Mucosa of descending colon (tissue), 3 donors: Measurements from ENCODE around the gene TOP2B. TPM values are rescaled to one million over a fixed set of nuclear protein-coding genes. Genes with fewer than 3 reads are reported as not detected.

Experiments
- ATAC-seq: fragments of 200-7000 bp; cut with Tn5 transposase; one replicate; pipeline ENCODE4 v1.9.1; 2020; ENCODE audit warnings: mild to moderate bottlenecking, moderate library complexity
- DNase-seq, 3 donors: peaks; one replicate each; pipeline ENCODE4 v3.0.0-alpha.2; 2020
- H3K36me3 ChIP-seq: fragments of 200-600 bp; one replicate; pipeline ENCODE4 v1.8.0; 2021; ENCODE audit warnings: low read depth, mild to moderate bottlenecking
- H3K4me1 ChIP-seq: fragments of 200-600 bp; one replicate; pipeline ENCODE4 v1.8.0; 2021; ENCODE audit warnings: low read depth, mild to moderate bottlenecking
- H3K4me3 ChIP-seq: fragments of 200-600 bp; one replicate; pipeline ENCODE4 v1.8.0; 2021; ENCODE audit warnings: mild to moderate bottlenecking
- H3K9me3 ChIP-seq: fragments of 200-600 bp; one replicate; pipeline ENCODE4 v1.8.0; 2021; ENCODE audit warnings: mild to moderate bottlenecking
- intact Hi-C, 2 donors: fragments of 100-400 bp; cut with DNase I in 1 of 2; cut with micrococcal nuclease in 1 of 2; formaldehyde crosslinking; loops; one replicate each; pipeline versions ENCODE4 v1.11.0 to v1.11.1; 2022; cut with DNase I, micrococcal nuclease
- total RNA-seq, 3 donors: library from RNA; stranded (reverse); fragmentation: NEBNext Ultra II Directional in 2 of 3; extraction: Animal tissue kit (Norgen Biotek cat#: 25700) in 2 of 3; gene quantifications; one replicate each; pipeline versions ENCODE4 v1.2.1 to v1.2.4, GENCODE V29; 2021 to 2023
- TF ChIP-seq, protein P1 (sequence below): fragments of 200-600 bp; IDR thresholded peaks from one replicate; pipeline ENCODE4 v1.8.0; 2022; ENCODE audit warnings: antibody characterized with exemption, mild to moderate bottlenecking
- donor health status: DM: no; HTN: no; CAD: no; lungs with moderate emphysema.
- donor health status: DM: no; HTN: no; CAD: no.
- donor health status: DM: no; HTN: yes; CAD: no.

Gene TOP2B
- total RNA-seq, 3 donors from 2014 or later: 72.1 to 111 (median 91.6) TPM

GRCh38 chr3:25576146-25576545, 88.6 kb downstream of the TOP2B start:
- TF ChIP-seq, protein P1, sequence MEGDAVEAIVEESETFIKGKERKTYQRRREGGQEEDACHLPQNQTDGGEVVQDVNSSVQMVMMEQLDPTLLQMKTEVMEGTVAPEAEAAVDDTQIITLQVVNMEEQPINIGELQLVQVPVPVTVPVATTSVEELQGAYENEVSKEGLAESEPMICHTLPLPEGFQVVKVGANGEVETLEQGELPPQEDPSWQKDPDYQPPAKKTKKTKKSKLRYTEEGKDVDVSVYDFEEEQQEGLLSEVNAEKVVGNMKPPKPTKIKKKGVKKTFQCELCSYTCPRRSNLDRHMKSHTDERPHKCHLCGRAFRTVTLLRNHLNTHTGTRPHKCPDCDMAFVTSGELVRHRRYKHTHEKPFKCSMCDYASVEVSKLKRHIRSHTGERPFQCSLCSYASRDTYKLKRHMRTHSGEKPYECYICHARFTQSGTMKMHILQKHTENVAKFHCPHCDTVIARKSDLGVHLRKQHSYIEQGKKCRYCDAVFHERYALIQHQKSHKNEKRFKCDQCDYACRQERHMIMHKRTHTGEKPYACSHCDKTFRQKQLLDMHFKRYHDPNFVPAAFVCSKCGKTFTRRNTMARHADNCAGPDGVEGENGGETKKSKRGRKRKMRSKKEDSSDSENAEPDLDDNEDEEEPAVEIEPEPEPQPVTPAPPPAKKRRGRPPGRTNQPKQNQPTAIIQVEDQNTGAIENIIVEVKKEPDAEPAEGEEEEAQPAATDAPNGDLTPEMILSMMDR: no peak
- no peak for ATAC-seq
- Histone ChIP-seq H3K4me1 (no peaks in the 10 kb centered on the region), H3K4me3 (no peak overlapping the region), H3K36me3 (no peaks in the 10 kb centered on the region), H3K9me3 (no peaks in the 10 kb centered on the region)
- no peak for DNase-seq
- intact Hi-C loops: no loop called here

DNA sequence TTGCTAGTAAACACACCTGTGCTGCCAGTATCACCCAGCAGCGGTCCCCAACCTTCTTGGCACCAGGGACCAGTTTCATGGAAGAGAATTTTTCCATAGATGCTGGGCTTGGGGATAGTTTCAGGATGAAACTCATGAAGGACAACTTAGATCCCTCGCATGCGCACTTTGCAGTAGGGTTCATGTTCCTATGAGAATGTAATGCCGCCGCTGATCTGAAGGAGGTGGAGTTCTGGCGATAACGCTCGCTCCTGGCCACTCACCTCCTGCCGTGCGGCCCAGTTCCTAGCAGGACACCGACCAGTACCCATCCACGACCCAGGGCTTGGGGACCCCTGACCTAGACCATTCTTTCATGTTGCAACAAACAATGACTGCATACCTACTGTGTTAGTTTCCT, 89.7 kb downstream of the TOP2B start:
- Histone ChIP-seq H3K9me3 (no peaks in the 10 kb centered on the region), H3K36me3 (no peaks in the 10 kb centered on the region), H3K4me1 (no peaks in the 10 kb centered on the region), H3K4me3 (no peak overlapping the region)
- ATAC-seq: no peak
- no peak for DNase-seq
- intact Hi-C loops: no loop called here
- TF ChIP-seq, protein P1: no peak

GRCh38 chr3:25574172-25574765, 90.4 kb downstream of the TOP2B start:
- TF ChIP-seq, protein P1: no peak
- no peaks in the 10 kb centered on the region for H3K4me1 ChIP-seq
- ATAC-seq (no peak), DNase-seq (no peak)
- no peaks in the 10 kb centered on the region for H3K36me3 ChIP-seq
- H3K9me3 ChIP-seq: no peaks in the 10 kb centered on the region
- H3K4me3 ChIP-seq: no peak overlapping the region
- intact Hi-C loops: no loop called here

GRCh38 chr3:25573386-25574171, 91.1 kb downstream of the TOP2B start:
- DNase-seq (no peak), ATAC-seq (no peak)
- Histone ChIP-seq H3K9me3 (no peaks in the 10 kb centered on the region), H3K36me3 (no peaks in the 10 kb centered on the region), H3K4me3 (no peak overlapping the region), H3K4me1 (no peaks in the 10 kb centered on the region)
- intact Hi-C loops: no loop called here
- TF ChIP-seq, protein P1: no peak

DNA sequence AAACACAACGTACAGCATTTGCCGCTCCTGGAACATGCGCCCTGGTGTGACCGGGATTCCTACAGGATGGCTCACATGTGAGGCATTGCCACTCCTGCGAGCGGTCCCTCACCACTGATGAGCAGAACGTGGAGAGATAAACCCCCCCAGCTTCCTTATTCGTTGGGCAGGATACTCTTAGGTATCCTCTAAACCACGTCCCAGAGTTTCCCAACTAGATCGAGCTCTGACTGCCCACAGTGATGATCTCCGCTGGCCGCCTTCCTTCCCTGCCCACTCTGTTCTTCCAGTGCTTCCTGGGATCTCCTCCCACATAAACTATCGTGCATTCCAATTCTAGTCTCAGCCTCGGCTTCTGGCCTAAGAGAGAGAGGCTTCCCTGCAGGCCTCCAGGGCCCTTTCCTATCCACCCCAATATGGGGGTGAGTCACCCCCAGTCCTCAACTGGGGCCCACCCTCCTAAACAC, 91.8 kb downstream of the TOP2B start:
- no peak overlapping the region for H3K4me3 ChIP-seq
- intact Hi-C loops: no loop called here
- H3K9me3 ChIP-seq: no peaks in the 10 kb centered on the region
- H3K36me3 ChIP-seq: no peaks in the 10 kb centered on the region
- no peaks in the 10 kb centered on the region for H3K4me1 ChIP-seq
- ATAC-seq (no peak), DNase-seq (no peak)
- TF ChIP-seq, protein P1: no peak
